Liver (tissue), 9 donors: ENCODE results near the gene AGBL4. TPM values are rescaled to one million over a fixed set of nuclear protein-coding genes. Genes with fewer than 3 reads are reported as not detected.

Source experiments
- DNase-seq: peaks from one replicate; pipeline ENCODE4 v3.0.0-alpha.2; 2017; ENCODE audit warnings: low spot score
- H3K27ac ChIP-seq, 2 donors: one replicate each; pipeline ENCODE4 v1.7.0; 2013; ENCODE audit warnings: inconsistent platforms in 2 of 2, low read length in 2 of 2, control low read depth in 1 of 2, low read depth in 1 of 2, mild to moderate bottlenecking in 1 of 2
- H3K27me3 ChIP-seq, 4 donors: one replicate each; pipeline versions ENCODE4 v1.6.1 to v1.7.0; 2013; ENCODE audit warnings: low read length in 3 of 4, inconsistent platforms in 1 of 4, mild to moderate bottlenecking in 1 of 4, moderate library complexity in 1 of 4; ENCODE audit not compliant: control insufficient read depth in 4 of 4, insufficient read depth in 4 of 4
- H3K36me3 ChIP-seq, 4 donors: one replicate each; pipeline versions ENCODE4 v1.6.1 to v1.7.0; 2013; ENCODE audit warnings: low read length in 3 of 4, mild to moderate bottlenecking in 3 of 4, low read depth in 1 of 4, moderate library complexity in 1 of 4; ENCODE audit not compliant: control insufficient read depth in 4 of 4, insufficient read depth in 3 of 4
- H3K4me1 ChIP-seq, 4 donors: one replicate each; pipeline versions ENCODE4 v1.6.1 to v1.7.0; 2013; ENCODE audit warnings: low read length in 3 of 4, mild to moderate bottlenecking in 3 of 4, moderate library complexity in 1 of 4; ENCODE audit not compliant: control insufficient read depth in 4 of 4, insufficient read depth in 4 of 4
- H3K4me3 ChIP-seq, 3 donors: one replicate each; pipeline versions ENCODE4 v1.6.1 to v1.7.0; 2013; ENCODE audit warnings: low read length in 3 of 3, control low read depth in 1 of 3, low read depth in 1 of 3, mild to moderate bottlenecking in 1 of 3
- H3K9ac ChIP-seq, 2 donors: one replicate each; pipeline ENCODE4 v1.7.0; 2013; ENCODE audit warnings: low read length in 2 of 2, mild to moderate bottlenecking in 2 of 2, moderate library complexity in 2 of 2, control low read depth in 1 of 2, low read depth in 1 of 2
- H3K9me3 ChIP-seq, 4 donors: one replicate each; pipeline versions ENCODE4 v1.6.1 to v1.7.0; 2013; ENCODE audit warnings: low read length in 3 of 4; ENCODE audit not compliant: control insufficient read depth in 4 of 4
- ATF3 ChIP-seq: IDR thresholded peaks from 2 replicates; pipeline ENCODE4 v1.6.1; 2016; ENCODE audit warnings: antibody characterized with exemption
- CTCF ChIP-seq: fragments of 150-350 bp; IDR thresholded peaks from 2 replicates; pipeline ENCODE4 v1.5.1; 2017; ENCODE audit warnings: improper control_type of control experiment, low read depth, low read length; ENCODE audit not compliant: missing input control
- EGR1 ChIP-seq, 2 donors: IDR thresholded peaks; 2 replicates each; pipeline ENCODE4 v1.6.1; 2016 to 2018; ENCODE audit warnings: antibody characterized with exemption in 2 of 2, low read depth in 2 of 2
- FOXA1 ChIP-seq: IDR thresholded peaks from 2 replicates; pipeline ENCODE4 v1.6.1; 2016; ENCODE audit warnings: antibody characterized with exemption
- FOXA2 ChIP-seq: IDR thresholded peaks from 2 replicates; pipeline ENCODE4 v1.6.1; 2016; ENCODE audit warnings: antibody characterized with exemption
- GABPA ChIP-seq, 2 donors: IDR thresholded peaks in 1 of 2; conservative IDR thresholded peaks in 1 of 2; 2 replicates each; pipeline ENCODE4 v1.6.1; 2016; ENCODE audit warnings: antibody characterized with exemption in 2 of 2, mild to moderate bottlenecking in 1 of 2, moderate library complexity in 1 of 2
- HNF4A ChIP-seq, 2 donors: conservative IDR thresholded peaks; 2 replicates each; pipeline ENCODE4 v1.6.1; 2016; ENCODE audit warnings: antibody characterized with exemption in 2 of 2, mild to moderate bottlenecking in 2 of 2
- HNF4G ChIP-seq: IDR thresholded peaks from 2 replicates; pipeline ENCODE4 v1.6.1; 2016; ENCODE audit warnings: antibody characterized with exemption
- JUND ChIP-seq, 2 donors: IDR thresholded peaks; 2 replicates each; pipeline ENCODE4 v1.6.1; 2016; ENCODE audit warnings: antibody characterized with exemption in 2 of 2
- MAX ChIP-seq: IDR thresholded peaks from 2 replicates; pipeline ENCODE4 v1.6.1; 2016; ENCODE audit warnings: antibody characterized with exemption
- NR2F2 ChIP-seq: IDR thresholded peaks from 2 replicates; pipeline ENCODE4 v1.6.1; 2016; ENCODE audit warnings: antibody characterized with exemption
- RAD21 ChIP-seq, 2 donors: IDR thresholded peaks; 2 replicates each; pipeline ENCODE4 v1.6.1; 2016; ENCODE audit warnings: antibody characterized with exemption in 2 of 2, mild to moderate bottlenecking in 2 of 2
- REST ChIP-seq: IDR thresholded peaks from 2 replicates; pipeline ENCODE4 v1.6.1; 2016; ENCODE audit warnings: antibody characterized with exemption, mild to moderate bottlenecking
- RXRA ChIP-seq, 2 donors: IDR thresholded peaks; 2 replicates each; pipeline ENCODE4 v1.6.1; 2017 to 2018; ENCODE audit warnings: antibody characterized with exemption in 2 of 2, mild to moderate bottlenecking in 1 of 2
- SP1 ChIP-seq: IDR thresholded peaks from 2 replicates; pipeline ENCODE4 v1.6.1; 2018; ENCODE audit warnings: antibody characterized with exemption, mild to moderate bottlenecking
- TAF1 ChIP-seq: conservative IDR thresholded peaks from 2 replicates; pipeline ENCODE4 v1.6.1; 2016; ENCODE audit warnings: antibody characterized with exemption, mild to moderate bottlenecking
- YY1 ChIP-seq: IDR thresholded peaks from 2 replicates; pipeline ENCODE4 v1.6.1; 2016; ENCODE audit warnings: antibody characterized with exemption, mild to moderate bottlenecking
- ZBTB33 ChIP-seq: IDR thresholded peaks from 2 replicates; pipeline ENCODE4 v1.6.1; 2016; ENCODE audit warnings: antibody characterized with exemption
- polyA plus RNA-seq, 2 donors: library from polyadenylated mRNA; stranded (reverse) in 1 of 2; unstranded in 1 of 2; fragments of 200-250 nt in 1 of 2; fragments of >200 nt in 1 of 2; fragmentation: Nextera tagmentation in 1 of 2; extraction: Ambion mirVana in 1 of 2; gene quantifications; one replicate each; pipeline versions ENCODE4 v1.2.1 to v1.2.3, GENCODE V29; 2013 to 2015
- total RNA-seq, 2 donors: library from RNA; depleted of rRNA; stranded (reverse); fragments of >200 nt; gene quantifications; one replicate each; pipeline ENCODE4 v1.2.3, GENCODE V29; 2014
- donor health status: healthy.
- donor health status: healthy.
- donor health status: healthy.
- donor health status: healthy.
- donor health status: healthy.

Gene AGBL4
- total and polyA plus RNA-seq, 4 donors, result 0.75 to 0.76 TPM; not detected in 2

- H3K27ac ChIP-seq, result no peak overlapping the region
- H3K4me1 ChIP-seq, result no peaks in the 10 kb centered on the region
- TF ChIP-seq FOXA2 (no peak), HNF4A (conservative IDR thresholded peaks at IDR 0.05) (no peak), SP1 (no peak), TAF1 (no peak), ZBTB33 (no peak), YY1 (no peak), EGR1 (IDR thresholded peaks at IDR 0.05; ENCODE audit: low read depth in 2 of 2) (no peak), GABPA (IDR thresholded peaks at IDR 0.05 in 1 of 2, conservative IDR thresholded peaks at IDR 0.05 in 1 of 2) (no peak), ATF3 (no peak), RAD21 (IDR thresholded peaks at IDR 0.05) (no peak), REST (no peak), NR2F2 (no peak), FOXA1 (no peak), JUND (IDR thresholded peaks at IDR 0.05) (no peak), MAX (no peak), RXRA (IDR thresholded peaks at IDR 0.05) (no peak), HNF4G (no peak), CTCF (no peak)
- H3K4me3 ChIP-seq, result no peak overlapping the region
- no peaks in the 10 kb centered on the region for H3K36me3 ChIP-seq
- no peaks in the 10 kb centered on the region for H3K27me3 ChIP-seq
- DNase-seq, result no peak
- no peak overlapping the region for H3K9ac ChIP-seq
- H3K9me3 ChIP-seq, result no peaks in the 10 kb centered on the region
These were observed 1463.2 kb downstream of the AGBL4 start for GRCh38 chr1:48560577-48560976.
